ENCODE measurements around the gene ANO4. TPM values are rescaled to one million over a fixed set of nuclear protein-coding genes. Genes with fewer than 3 reads are reported as not detected.

Gene ANO4
- total RNA-seq, 2 experiments from 2014 or later = not detected

- Mint-ChIP-seq H3K27ac (no peak overlapping the region), H3K9me3 (no peaks in the 10 kb centered on the region), H3K4me3 (no peak overlapping the region), H3K4me1 (ENCODE audit: low read depth) (no peaks in the 10 kb centered on the region), H3K36me3 (ENCODE audit: low read depth) (no peaks in the 10 kb centered on the region), H3K27me3 (no peaks in the 10 kb centered on the region)
- ChIA-PET CTCF (no interaction called here), POLR2A (no interaction called here)
- no peak for TF ChIP-seq CTCF (IDR thresholded peaks at IDR 0.05)
- intact Hi-C loops (cut with micrococcal nuclease) = no loop called here
- DNase-seq (no peak), ATAC-seq (no peak)
These were observed 36.5 kb upstream of the ANO4 start for GRCh38 chr12:100758083-100758482.

GRCh38 chr12:100767371-100767770 lies 27.2 kb upstream of the ANO4 start:
- CTCF ChIA-PET = no interaction called here
- no peaks in the 10 kb centered on the region for H3K4me1 Mint-ChIP-seq (ENCODE audit: low read depth)
- no peak for TF ChIP-seq CTCF (IDR thresholded peaks at IDR 0.05)
- no peaks in the 10 kb centered on the region for H3K27me3 Mint-ChIP-seq
- H3K4me3 Mint-ChIP-seq = no peak overlapping the region
- DNase-seq (no peak), ATAC-seq (no peak)
- intact Hi-C loops (cut with micrococcal nuclease) = no loop called here
- H3K36me3 Mint-ChIP-seq (ENCODE audit: low read depth) = no peaks in the 10 kb centered on the region
- POLR2A ChIA-PET = no interaction called here
- H3K9me3 Mint-ChIP-seq = no peaks in the 10 kb centered on the region
- no peak overlapping the region for H3K27ac Mint-ChIP-seq

GRCh38 chr12:100767950-100768349 lies 26.6 kb upstream of the ANO4 start:
- DNase-seq (no peak), ATAC-seq (no peak)
- no peak for TF ChIP-seq CTCF (IDR thresholded peaks at IDR 0.05)
- POLR2A ChIA-PET = no interaction called here
- Mint-ChIP-seq H3K4me1 (ENCODE audit: low read depth) (no peaks in the 10 kb centered on the region), H3K27me3 (no peaks in the 10 kb centered on the region), H3K27ac (no peak overlapping the region), H3K4me3 (no peak overlapping the region), H3K36me3 (ENCODE audit: low read depth) (no peaks in the 10 kb centered on the region), H3K9me3 (no peaks in the 10 kb centered on the region)
- intact Hi-C loops (cut with micrococcal nuclease) = no loop called here
- CTCF ChIA-PET = no interaction called here

GRCh38 chr12:100778967-100779590 lies 15.5 kb upstream of the ANO4 start:
- Mint-ChIP-seq H3K27ac (no peak overlapping the region), H3K9me3 (no peaks in the 10 kb centered on the region), H3K27me3 (no peaks in the 10 kb centered on the region), H3K4me1 (ENCODE audit: low read depth) (no peaks in the 10 kb centered on the region), H3K36me3 (ENCODE audit: low read depth) (no peaks in the 10 kb centered on the region), H3K4me3 (no peak overlapping the region)
- CTCF ChIA-PET = no interaction called here
- intact Hi-C loops (cut with micrococcal nuclease) = no loop called here
- POLR2A ChIA-PET = no interaction called here
- DNase-seq (no peak), ATAC-seq (no peak)
- no peak for TF ChIP-seq CTCF (IDR thresholded peaks at IDR 0.05)

- no peak overlapping the region for H3K27ac Mint-ChIP-seq
- TF ChIP-seq CTCF (IDR thresholded peaks at IDR 0.05) = no peak
- ATAC-seq = no peak
- H3K36me3 Mint-ChIP-seq (ENCODE audit: low read depth) = no peaks in the 10 kb centered on the region
- H3K4me1 Mint-ChIP-seq (ENCODE audit: low read depth) = no peaks in the 10 kb centered on the region
- no peak overlapping the region for H3K4me3 Mint-ChIP-seq
- ChIA-PET POLR2A (no interaction called here), CTCF (no interaction called here)
- peaks cover 3% of the 10 kb centered on the region for H3K27me3 Mint-ChIP-seq
- DNase-seq = no peak
- no peaks in the 10 kb centered on the region for H3K9me3 Mint-ChIP-seq
- intact Hi-C loops (cut with micrococcal nuclease) = no loop called here
These were observed 5.4 kb upstream of the ANO4 start for GRCh38 chr12:100789146-100789545.

Measured in activated CD8-positive, alpha-beta T cell treated with anti-CD3 and anti-CD28 coated beads for 36 hours (primary cell).